Osteoblast (primary cell): ENCODE measurements around the gene RHEX. TPM values are rescaled to one million over a fixed set of nuclear protein-coding genes. Genes with fewer than 3 reads are reported as not detected.
"Not testable (repeated sequence)": the region's sequence is repeated elsewhere in the genome, so short reads cannot be mapped to it uniquely, and the experiment has no call there.

Experiments
- DNase-seq: peaks from one replicate; pipeline ENCODE4 v3.0.0; 2011; ENCODE audit warnings: low spot score, mixed read lengths; ENCODE audit not compliant: insufficient read length; ENCODE audit errors: missing footprints
- H2AFZ ChIP-seq: 2 replicates; pipeline ENCODE4 v1.6.0; 2011; ENCODE audit warnings: mild to moderate bottlenecking, low read length
- H3K27ac ChIP-seq: 2 replicates; pipeline ENCODE4 v1.5.1; 2011; ENCODE audit warnings: mild to moderate bottlenecking, low read depth, low read length, moderate library complexity
- H3K27me3 ChIP-seq: 2 replicates; pipeline ENCODE4 v1.6.0; 2012; ENCODE audit warnings: mild to moderate bottlenecking, control low read depth, inconsistent platforms, low read length, moderate library complexity; ENCODE audit not compliant: insufficient read depth
- H3K36me3 ChIP-seq: 2 replicates; pipeline ENCODE4 v1.5.1; 2011; ENCODE audit warnings: mild to moderate bottlenecking, low read length, control low read depth, moderate library complexity; ENCODE audit not compliant: insufficient read depth
- H3K4me1 ChIP-seq: 2 replicates; pipeline ENCODE4 v1.5.1; 2011; ENCODE audit warnings: mild to moderate bottlenecking, low read length, control low read depth, moderate library complexity; ENCODE audit not compliant: insufficient read depth
- H3K4me2 ChIP-seq: 2 replicates; pipeline ENCODE4 v1.6.0; 2011; ENCODE audit warnings: mild to moderate bottlenecking, low read length; ENCODE audit not compliant: insufficient read depth
- H3K4me3 ChIP-seq: fragments of 200-600 bp; sonication (generic); 3 replicates; pipeline ENCODE4 v1.5.1; 2012; ENCODE audit warnings: mild to moderate bottlenecking, low read length, inconsistent platforms; ENCODE audit not compliant: insufficient read depth
- H3K79me2 ChIP-seq: 2 replicates; pipeline ENCODE4 v1.6.0; 2012; ENCODE audit warnings: mild to moderate bottlenecking, low read length, control low read depth, inconsistent platforms; ENCODE audit not compliant: insufficient read depth
- H3K9me3 ChIP-seq: 2 replicates; pipeline ENCODE4 v1.5.1; 2011; ENCODE audit warnings: low read depth, low read length, control low read depth
- H4K20me1 ChIP-seq: 2 replicates; pipeline ENCODE4 v1.6.0; 2012; ENCODE audit warnings: mild to moderate bottlenecking, low read length, control low read depth; ENCODE audit not compliant: insufficient read depth
- CTCF ChIP-seq: IDR thresholded peaks from 2 replicates; pipeline ENCODE4 v1.5.1; 2011; ENCODE audit warnings: mild to moderate bottlenecking, low read depth, low read length, moderate library complexity; ENCODE audit errors: extremely low read depth
- total RNA-seq: library from RNA; depleted of rRNA; stranded (reverse); fragments of >200 nt; gene quantifications from 2 replicates; pipeline ENCODE4 v1.2.3, GENCODE V29; 2012

RHEX gene
- total RNA-seq, 1 donor, result not detected

GRCh38 chr1:206058927-206059292 is 5.9 kb downstream of the RHEX start:
- TF ChIP-seq CTCF, result no peak
- Histone ChIP-seq H3K27me3 (peaks cover 11% of the 10 kb centered on the region), H3K36me3 (no peaks in the 10 kb centered on the region), H3K4me3 (no peak overlapping the region), H3K27ac (no peak overlapping the region), H2AFZ (no peak overlapping the region), H3K4me1 (no peaks in the 10 kb centered on the region), H4K20me1 (no peaks in the 10 kb centered on the region), H3K4me2 (no peak overlapping the region), H3K9me3 (no peaks in the 10 kb centered on the region), H3K79me2 (no peaks in the 10 kb centered on the region)
- DNase-seq, result no peak

- Histone ChIP-seq H3K27ac (no peak overlapping the region), H3K27me3 (peaks cover 11% of the 10 kb centered on the region), H2AFZ (no peak overlapping the region), H3K4me2 (no peak overlapping the region), H4K20me1 (no peaks in the 10 kb centered on the region), H3K4me3 (no peak overlapping the region), H3K36me3 (no peaks in the 10 kb centered on the region), H3K79me2 (no peaks in the 10 kb centered on the region), H3K9me3 (no peaks in the 10 kb centered on the region), H3K4me1 (no peaks in the 10 kb centered on the region)
- DNase-seq, result peak; percentile 6
- TF ChIP-seq CTCF, result no peak
Measured at GRCh38 chr1:206059355-206059915, 6.5 kb downstream of the RHEX start.

GRCh38 chr1:206060844-206061243 is 7.9 kb downstream of the RHEX start:
- H3K4me1 ChIP-seq, result no peaks in the 10 kb centered on the region
- H3K36me3 ChIP-seq, result no peaks in the 10 kb centered on the region
- no peak overlapping the region for H3K4me2 ChIP-seq
- no peaks in the 10 kb centered on the region for H3K9me3 ChIP-seq
- H3K27me3 ChIP-seq, result peaks cover 16% of the 10 kb centered on the region
- no peaks in the 10 kb centered on the region for H3K79me2 ChIP-seq
- no peak overlapping the region for H3K27ac ChIP-seq
- H2AFZ ChIP-seq, result no peak overlapping the region
- TF ChIP-seq CTCF, result no peak
- H4K20me1 ChIP-seq, result no peaks in the 10 kb centered on the region
- H3K4me3 ChIP-seq, result no peak overlapping the region
- peak; percentile 9 for DNase-seq

GRCh38 chr1:206062464-206062863 is 9.5 kb downstream of the RHEX start:
- no peaks in the 10 kb centered on the region for H3K9me3 ChIP-seq
- no peaks in the 10 kb centered on the region for H3K4me1 ChIP-seq
- no peaks in the 10 kb centered on the region for H4K20me1 ChIP-seq
- DNase-seq, result no peak
- peaks cover 21% of the 10 kb centered on the region for H3K27me3 ChIP-seq
- H3K4me2 ChIP-seq, result no peak overlapping the region
- no peak overlapping the region for H3K27ac ChIP-seq
- no peak overlapping the region for H3K4me3 ChIP-seq
- H3K36me3 ChIP-seq, result no peaks in the 10 kb centered on the region
- TF ChIP-seq CTCF, result no peak
- H3K79me2 ChIP-seq, result no peaks in the 10 kb centered on the region
- H2AFZ ChIP-seq, result no peak overlapping the region

- not testable (repeated sequence) for H3K4me1 ChIP-seq, H3K4me2 ChIP-seq, H2AFZ ChIP-seq, DNase-seq, H3K9me3 ChIP-seq, H3K27ac ChIP-seq, H3K36me3 ChIP-seq, H3K79me2 ChIP-seq, H4K20me1 ChIP-seq, H3K4me3 ChIP-seq
- peaks cover 33% of the 10 kb centered on the region for H3K27me3 ChIP-seq
Measured at GRCh38 chr1:206064001-206064400, 11.0 kb downstream of the RHEX start.

GRCh38 chr1:206064501-206064900 is 11.5 kb downstream of the RHEX start:
- not testable (repeated sequence) for H4K20me1 ChIP-seq, H2AFZ ChIP-seq, H3K9me3 ChIP-seq, H3K4me3 ChIP-seq, H3K27ac ChIP-seq, H3K36me3 ChIP-seq, H3K4me1 ChIP-seq, H3K79me2 ChIP-seq, DNase-seq, H3K4me2 ChIP-seq
- H3K27me3 ChIP-seq, result peaks cover 38% of the 10 kb centered on the region
